Measurements from ENCODE around the gene AGMO.

The AGMO gene

GRCh38 chr7:15567652-15568051, 5.8 kb upstream of the AGMO start:
- no peaks in the 10 kb centered on the region for H3K36me3 ChIP-seq (ENCODE audit: control insufficient read depth, insufficient read depth, low read length)
- no peak for TF ChIP-seq CTCF (IDR thresholded peaks at IDR 0.05)
- H3K4me2 ChIP-seq (ENCODE audit: low read length): no peak overlapping the region
- H3K9ac ChIP-seq: no peak overlapping the region
- H3K4me1 ChIP-seq: no peaks in the 10 kb centered on the region
- no peak overlapping the region for H2AFZ ChIP-seq
- H3K79me2 ChIP-seq: no peaks in the 10 kb centered on the region
- H3K4me3 ChIP-seq (ENCODE audit: low read depth, low read length): no peak overlapping the region
- no peak overlapping the region for H3K27ac ChIP-seq
- no peaks in the 10 kb centered on the region for H3K27me3 ChIP-seq (ENCODE audit: control insufficient read depth, insufficient read depth, low read length)
- no peaks in the 10 kb centered on the region for H3K9me3 ChIP-seq (ENCODE audit: control insufficient read depth, low read length)

GRCh38 chr7:15567036-15567435, 5.2 kb upstream of the AGMO start:
- Histone ChIP-seq H3K9me3 (ENCODE audit: control insufficient read depth, low read length) (no peaks in the 10 kb centered on the region), H3K27ac (no peak overlapping the region), H2AFZ (no peak overlapping the region), H3K4me2 (ENCODE audit: low read length) (no peak overlapping the region), H3K4me3 (ENCODE audit: low read depth, low read length) (no peak overlapping the region), H3K27me3 (ENCODE audit: control insufficient read depth, insufficient read depth, low read length) (no peaks in the 10 kb centered on the region), H3K79me2 (no peaks in the 10 kb centered on the region), H3K9ac (no peak overlapping the region), H3K4me1 (no peaks in the 10 kb centered on the region), H3K36me3 (ENCODE audit: control insufficient read depth, insufficient read depth, low read length) (no peaks in the 10 kb centered on the region)
- no peak for TF ChIP-seq CTCF (IDR thresholded peaks at IDR 0.05)

GRCh38 chr7:15566476-15566875, 4.7 kb upstream of the AGMO start:
- Histone ChIP-seq H3K27ac (no peak overlapping the region), H3K9ac (no peak overlapping the region), H3K4me1 (no peaks in the 10 kb centered on the region), H3K36me3 (ENCODE audit: control insufficient read depth, insufficient read depth, low read length) (no peaks in the 10 kb centered on the region), H3K4me2 (ENCODE audit: low read length) (no peak overlapping the region), H2AFZ (no peak overlapping the region), H3K9me3 (ENCODE audit: control insufficient read depth, low read length) (no peaks in the 10 kb centered on the region), H3K4me3 (ENCODE audit: low read depth, low read length) (no peak overlapping the region), H3K27me3 (ENCODE audit: control insufficient read depth, insufficient read depth, low read length) (no peaks in the 10 kb centered on the region), H3K79me2 (no peaks in the 10 kb centered on the region)
- TF ChIP-seq CTCF (IDR thresholded peaks at IDR 0.05): no peak

GRCh38 chr7:15560968-15561367, 847 bp downstream of the AGMO start:
- Histone ChIP-seq H2AFZ (no peak overlapping the region), H3K9ac (no peak overlapping the region), H3K9me3 (ENCODE audit: control insufficient read depth, low read length) (no peaks in the 10 kb centered on the region), H3K79me2 (no peaks in the 10 kb centered on the region), H3K4me1 (no peaks in the 10 kb centered on the region), H3K27ac (no peak overlapping the region), H3K4me2 (ENCODE audit: low read length) (no peak overlapping the region), H3K4me3 (ENCODE audit: low read depth, low read length) (no peak overlapping the region), H3K36me3 (ENCODE audit: control insufficient read depth, insufficient read depth, low read length) (no peaks in the 10 kb centered on the region), H3K27me3 (ENCODE audit: control insufficient read depth, insufficient read depth, low read length) (no peaks in the 10 kb centered on the region)
- TF ChIP-seq CTCF (IDR thresholded peaks at IDR 0.05): no peak

GRCh38 chr7:15559416-15559928, 2.3 kb downstream of the AGMO start:
- no peaks in the 10 kb centered on the region for H3K27me3 ChIP-seq (ENCODE audit: control insufficient read depth, insufficient read depth, low read length)
- H3K79me2 ChIP-seq: no peaks in the 10 kb centered on the region
- no peaks in the 10 kb centered on the region for H3K36me3 ChIP-seq (ENCODE audit: control insufficient read depth, insufficient read depth, low read length)
- H3K4me1 ChIP-seq: no peaks in the 10 kb centered on the region
- no peak overlapping the region for H3K4me3 ChIP-seq (ENCODE audit: low read depth, low read length)
- no peaks in the 10 kb centered on the region for H3K9me3 ChIP-seq (ENCODE audit: control insufficient read depth, low read length)
- TF ChIP-seq CTCF (IDR thresholded peaks at IDR 0.05): no peak
- no peak overlapping the region for H3K27ac ChIP-seq
- no peak overlapping the region for H3K9ac ChIP-seq
- no peak overlapping the region for H3K4me2 ChIP-seq (ENCODE audit: low read length)
- H2AFZ ChIP-seq: no peak overlapping the region

All from parathyroid adenoma (tissue), 2 donors.